H1 (cell line): ENCODE measurements around the gene LIN28B. TPM values are rescaled to one million over a fixed set of nuclear protein-coding genes. Genes with fewer than 3 reads are reported as not detected.

Source experiments
- BACH1 ChIP-seq: IDR thresholded peaks from 2 replicates; pipeline ENCODE4 v1.6.1; 2012; ENCODE audit warnings: low read length, improper control_type of control experiment
- CBX5 ChIP-seq: fragments of 300-800, 300-1000 bp; sonication (generic); IDR thresholded peaks from 2 replicates; pipeline ENCODE4 v1.7.1; 2016; ENCODE audit warnings: antibody characterized with exemption, low read length, low read depth
- CEBPB ChIP-seq: IDR thresholded peaks from 2 replicates; pipeline ENCODE4 v1.6.1; 2012; ENCODE audit warnings: low read depth, low read length
- CHD7 ChIP-seq: fragments of 300-600 bp; sonication (generic); IDR thresholded peaks from 2 replicates; pipeline ENCODE4 v1.7.1; 2012; ENCODE audit warnings: low read length, moderate library complexity, mild to moderate bottlenecking, inconsistent platforms; ENCODE audit not compliant: insufficient replicate concordance
- CTBP2 ChIP-seq: IDR thresholded peaks from 2 replicates; pipeline ENCODE4 v1.7.0; 2011; ENCODE audit warnings: borderline replicate concordance, mild to moderate bottlenecking, moderate library complexity, mixed read lengths, low read length; ENCODE audit not compliant: insufficient read depth, insufficient read length
- E2F6 ChIP-seq: IDR thresholded peaks from 2 replicates; pipeline ENCODE4 v1.6.1; 2012; ENCODE audit warnings: inconsistent platforms
- GTF2F1 ChIP-seq: IDR thresholded peaks from 2 replicates; pipeline ENCODE4 v1.6.1; 2012; ENCODE audit warnings: low read depth, low read length, improper control_type of control experiment, borderline replicate concordance
- SIN3A ChIP-seq, 2 experiments: IDR thresholded peaks in 1 of 2; conservative IDR thresholded peaks in 1 of 2; 2 replicates each; pipeline ENCODE4 v1.6.1; 2011 to 2012; ENCODE audit warnings: low read length in 2 of 2, improper control_type of control experiment in 1 of 2, low read depth in 1 of 2, mild to moderate bottlenecking in 1 of 2
- TAF1 ChIP-seq: IDR thresholded peaks from 2 replicates; pipeline ENCODE4 v1.6.1; 2011; ENCODE audit warnings: mild to moderate bottlenecking, low read depth, low read length
- TCF12 ChIP-seq: IDR thresholded peaks from 2 replicates; pipeline ENCODE4 v1.6.1; 2011; ENCODE audit warnings: low read depth, mild to moderate bottlenecking, low read length
- polyA plus RNA-seq, 7 experiments: library from polyadenylated mRNA; depleted of rRNA in 3 of 7; stranded (reverse) in 5 of 7; unstranded in 2 of 7; fragments of >200 nt in 5 of 7; fragments of 200-250 nt in 2 of 7; gene quantifications; 1 replicate in 5 of 7; 2 replicates in 1 of 7; 4 replicates in 1 of 7; pipeline versions ENCODE4 v1.2.1 to v1.2.3, GENCODE V29; 2011 to 2013; ENCODE audit warnings: missing spikeins in 2 of 7, mixed read lengths in 2 of 7
- total RNA-seq: library from RNA; stranded (reverse); fragmentation: NEBNext Ultra II Directional; extraction: Animal tissue kit (Norgen Biotek cat#: 25700); gene quantifications from 2 replicates; pipeline ENCODE4 v1.2.1, GENCODE V29; 2021

The LIN28B gene
- total and polyA plus RNA-seq, 2 of the 8 experiments (the other 6 are each of a cell fraction or from before 2014, with no cell fraction given), result 27.4 to 94.7 TPM

GRCh38 chr6:105099371-105099770, 142.5 kb downstream of the LIN28B start (continued):
- TF ChIP-seq CHD7, result no peak
- no peak for TF ChIP-seq SIN3A (conservative IDR thresholded peaks at IDR 0.05 in 1 of 2, IDR thresholded peaks at IDR 0.05 in 1 of 2; ENCODE audit: low read depth in 1 of 2, low read length in 2 of 2)
- no peak for TF ChIP-seq E2F6
- TF ChIP-seq CTBP2, result no peak
- TF ChIP-seq BACH1, result no peak
- no peak for TF ChIP-seq GTF2F1
- TF ChIP-seq TAF1, result no peak
- TF ChIP-seq TCF12, result no peak
- TF ChIP-seq CEBPB, result no peak
- TF ChIP-seq CBX5, result no peak
